ENCODE data around the gene KCNJ3. TPM values are rescaled to one million over a fixed set of nuclear protein-coding genes. Genes with fewer than 3 reads are reported as not detected.

Gene KCNJ3
- total and polyA plus RNA-seq, 4 donors: 0.01 to 0.31 (median 0.05) TPM

DNA sequence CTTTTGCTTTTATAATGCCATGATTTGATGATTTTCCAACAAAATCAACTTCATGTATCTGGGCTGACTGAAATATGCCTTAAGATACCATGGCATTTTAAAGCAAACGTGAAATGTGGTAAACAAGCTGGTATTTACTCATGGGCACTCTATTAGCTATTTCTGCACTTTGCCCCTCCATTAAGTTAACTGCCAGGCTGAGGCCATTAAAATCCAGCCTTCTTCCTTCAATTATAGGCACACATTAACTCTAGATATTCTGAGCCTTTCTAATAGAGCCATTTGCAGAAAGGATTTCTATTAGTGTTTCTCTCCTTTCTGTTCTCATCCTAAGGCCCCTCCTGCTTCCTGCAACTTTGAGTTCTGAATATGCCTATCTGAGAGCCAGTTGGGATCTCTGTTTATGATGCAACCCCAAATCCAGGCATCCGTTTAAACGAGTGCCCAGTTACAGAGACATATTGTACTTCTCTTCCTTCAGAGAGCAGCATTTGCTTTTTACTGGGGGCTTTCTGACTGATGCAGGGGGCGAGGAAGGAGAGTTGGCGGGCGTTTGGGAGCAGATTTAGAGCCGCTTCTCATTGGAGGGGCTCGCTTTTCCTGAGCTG, 1.6 kb upstream of the KCNJ3 start:
- DNase-seq: peak in 1 of 3 donors; percentile 37
- peaks cover 0 to 29% (median 3%) of the 10 kb centered on the region in 5 donors for H3K4me1 ChIP-seq (ENCODE audit: control insufficient read depth in 5 of 5, insufficient read depth in 5 of 5, low read length in 5 of 5)
- peaks cover 0 to 6% (median 0%) of the 10 kb centered on the region in 4 donors for H3K9me3 ChIP-seq (ENCODE audit: control insufficient read depth in 4 of 4, insufficient read depth in 3 of 4, low read length in 3 of 4)
- no peaks in the 10 kb centered on the region for H3K36me3 ChIP-seq (ENCODE audit: control insufficient read depth in 4 of 4, insufficient read depth in 4 of 4, low read length in 4 of 4)
- H3K4me3 ChIP-seq: no peak overlapping the region
- peaks cover 0 to 37% (median 31%) of the 10 kb centered on the region in 3 donors for H3K27me3 ChIP-seq (ENCODE audit: control insufficient read depth in 3 of 3, insufficient read depth in 3 of 3, low read length in 2 of 3)
- ATAC-seq (ENCODE audit: insufficient read depth, low FRiP score): no peak
- TF ChIP-seq, protein P1, sequence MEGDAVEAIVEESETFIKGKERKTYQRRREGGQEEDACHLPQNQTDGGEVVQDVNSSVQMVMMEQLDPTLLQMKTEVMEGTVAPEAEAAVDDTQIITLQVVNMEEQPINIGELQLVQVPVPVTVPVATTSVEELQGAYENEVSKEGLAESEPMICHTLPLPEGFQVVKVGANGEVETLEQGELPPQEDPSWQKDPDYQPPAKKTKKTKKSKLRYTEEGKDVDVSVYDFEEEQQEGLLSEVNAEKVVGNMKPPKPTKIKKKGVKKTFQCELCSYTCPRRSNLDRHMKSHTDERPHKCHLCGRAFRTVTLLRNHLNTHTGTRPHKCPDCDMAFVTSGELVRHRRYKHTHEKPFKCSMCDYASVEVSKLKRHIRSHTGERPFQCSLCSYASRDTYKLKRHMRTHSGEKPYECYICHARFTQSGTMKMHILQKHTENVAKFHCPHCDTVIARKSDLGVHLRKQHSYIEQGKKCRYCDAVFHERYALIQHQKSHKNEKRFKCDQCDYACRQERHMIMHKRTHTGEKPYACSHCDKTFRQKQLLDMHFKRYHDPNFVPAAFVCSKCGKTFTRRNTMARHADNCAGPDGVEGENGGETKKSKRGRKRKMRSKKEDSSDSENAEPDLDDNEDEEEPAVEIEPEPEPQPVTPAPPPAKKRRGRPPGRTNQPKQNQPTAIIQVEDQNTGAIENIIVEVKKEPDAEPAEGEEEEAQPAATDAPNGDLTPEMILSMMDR (IDR thresholded peaks at IDR 0.05; ENCODE audit: control extremely low read depth, extremely low read depth): no peak
- H3K27ac ChIP-seq (ENCODE audit: low read depth in 1 of 2, low read length in 1 of 2): no peak overlapping the region
- WGBS, 2 donors: 24 to 33% methylated on average over 8 of the region's 8 CpGs
- H3K9ac ChIP-seq (ENCODE audit: insufficient read depth in 1 of 2, low read length in 2 of 2): no peak overlapping the region

DNA sequence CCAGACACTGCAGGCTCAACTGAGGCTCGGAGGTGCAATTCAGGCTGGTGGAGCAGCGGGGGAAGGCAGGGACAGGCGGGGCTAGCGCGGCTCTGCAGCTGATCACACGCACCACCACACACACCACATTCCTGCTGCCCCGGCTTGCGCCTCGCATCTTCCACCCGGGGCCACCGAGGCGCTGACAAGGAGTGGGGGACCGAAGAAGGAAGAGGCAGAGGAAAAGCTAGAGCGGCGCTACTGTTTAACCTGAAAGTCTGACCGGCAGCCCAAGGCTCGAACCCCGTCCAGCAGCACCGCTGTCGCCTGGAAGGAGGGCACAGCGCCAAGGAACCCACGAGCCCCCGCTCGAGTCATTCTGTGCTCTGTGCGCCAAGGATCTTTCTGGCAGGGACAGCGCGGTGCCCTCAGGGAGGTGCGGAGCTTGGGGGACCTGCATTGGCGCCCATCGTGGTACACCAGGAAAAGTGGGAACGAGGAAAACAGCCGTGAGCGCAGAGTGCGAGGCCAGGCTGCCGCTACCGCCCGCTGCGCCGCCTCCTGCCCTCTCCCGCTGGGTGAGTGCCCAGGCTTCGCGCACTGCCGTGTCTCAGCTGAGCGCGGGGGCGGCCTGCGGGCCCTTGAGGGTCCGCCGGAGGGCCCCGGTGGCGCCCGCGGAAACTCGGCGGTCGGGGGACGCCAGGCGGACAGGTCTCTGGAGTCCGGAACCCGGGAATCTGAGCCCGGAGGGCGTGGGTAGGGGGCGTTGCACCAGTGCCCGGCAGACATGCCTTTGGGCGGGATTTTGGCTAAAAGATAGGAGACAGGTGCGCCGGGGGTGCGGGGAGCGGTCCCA, 860 bp upstream of the KCNJ3 start:
- peaks cover 0 to 29% (median 3%) of the 10 kb centered on the region in 5 donors for H3K4me1 ChIP-seq (ENCODE audit: control insufficient read depth in 5 of 5, insufficient read depth in 5 of 5, low read length in 5 of 5)
- peak; percentile 26 to 41 (median 40) for DNase-seq
- peaks cover 0 to 6% (median 0%) of the 10 kb centered on the region in 4 donors for H3K9me3 ChIP-seq (ENCODE audit: control insufficient read depth in 4 of 4, insufficient read depth in 3 of 4, low read length in 3 of 4)
- no peak for ATAC-seq (ENCODE audit: insufficient read depth, low FRiP score)
- peak overlapping the region in 1 of 2 donors; percentile 34 for H3K9ac ChIP-seq (ENCODE audit: insufficient read depth in 1 of 2, low read length in 2 of 2)
- TF ChIP-seq, protein P1 (IDR thresholded peaks at IDR 0.05; ENCODE audit: control extremely low read depth, extremely low read depth): no peak
- H3K27ac ChIP-seq (ENCODE audit: low read depth in 1 of 2, low read length in 1 of 2): no peak overlapping the region
- no peaks in the 10 kb centered on the region for H3K36me3 ChIP-seq (ENCODE audit: control insufficient read depth in 4 of 4, insufficient read depth in 4 of 4, low read length in 4 of 4)
- H3K27me3 ChIP-seq (ENCODE audit: control insufficient read depth in 3 of 3, insufficient read depth in 3 of 3, low read length in 2 of 3): peaks cover 0 to 37% (median 31%) of the 10 kb centered on the region in 3 donors
- H3K4me3 ChIP-seq: peak overlapping the region; percentile 5
- WGBS, 2 donors: 1 to 2% methylated on average over 62 to 69 of the region's 69 CpGs

DNA sequence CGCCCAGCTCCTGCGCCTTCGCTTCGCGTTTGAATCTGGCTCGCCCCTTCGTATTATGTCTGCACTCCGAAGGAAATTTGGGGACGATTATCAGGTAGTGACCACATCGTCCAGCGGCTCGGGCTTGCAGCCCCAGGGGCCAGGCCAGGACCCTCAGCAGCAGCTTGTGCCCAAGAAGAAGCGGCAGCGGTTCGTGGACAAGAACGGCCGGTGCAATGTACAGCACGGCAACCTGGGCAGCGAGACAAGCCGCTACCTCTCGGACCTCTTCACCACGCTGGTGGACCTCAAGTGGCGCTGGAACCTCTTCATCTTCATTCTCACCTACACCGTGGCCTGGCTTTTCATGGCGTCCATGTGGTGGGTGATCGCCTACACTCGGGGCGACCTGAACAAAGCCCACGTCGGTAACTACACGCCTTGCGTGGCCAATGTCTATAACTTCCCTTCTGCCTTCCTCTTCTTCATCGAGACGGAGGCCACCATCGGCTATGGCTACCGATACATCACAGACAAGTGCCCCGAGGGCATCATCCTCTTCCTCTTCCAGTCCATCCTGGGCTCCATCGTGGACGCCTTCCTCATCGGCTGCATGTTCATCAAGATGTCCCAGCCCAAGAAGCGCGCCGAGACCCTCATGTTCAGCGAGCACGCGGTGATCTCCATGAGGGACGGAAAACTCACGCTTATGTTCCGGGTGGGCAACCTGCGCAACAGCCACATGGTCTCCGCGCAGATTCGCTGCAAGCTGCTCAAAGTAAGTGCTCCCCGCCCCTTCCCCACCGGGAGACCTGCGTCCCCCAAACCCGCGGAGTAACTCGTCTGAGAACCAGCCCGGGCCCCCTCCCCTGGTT, 453 bp downstream of the KCNJ3 start:
- Histone ChIP-seq H3K36me3 (ENCODE audit: control insufficient read depth in 4 of 4, insufficient read depth in 4 of 4, low read length in 4 of 4) (no peaks in the 10 kb centered on the region), H3K9ac (ENCODE audit: insufficient read depth in 1 of 2, low read length in 2 of 2) (no peak overlapping the region), H3K4me3 (no peak overlapping the region), H3K9me3 (ENCODE audit: control insufficient read depth in 4 of 4, insufficient read depth in 3 of 4, low read length in 3 of 4) (peaks cover 0 to 6% (median 0%) of the 10 kb centered on the region in 4 donors), H3K27ac (ENCODE audit: low read depth in 1 of 2, low read length in 1 of 2) (no peak overlapping the region), H3K4me1 (ENCODE audit: control insufficient read depth in 5 of 5, insufficient read depth in 5 of 5, low read length in 5 of 5) (peaks cover 0 to 20% (median 3%) of the 10 kb centered on the region in 5 donors), H3K27me3 (ENCODE audit: control insufficient read depth in 3 of 3, insufficient read depth in 3 of 3, low read length in 2 of 3) (peaks cover 0 to 37% (median 31%) of the 10 kb centered on the region in 3 donors)
- DNase-seq (peak in 1 of 3 donors; percentile 12), ATAC-seq (ENCODE audit: insufficient read depth, low FRiP score) (no peak)
- TF ChIP-seq, protein P1 (IDR thresholded peaks at IDR 0.05; ENCODE audit: control extremely low read depth, extremely low read depth): no peak
- WGBS, 2 donors: 7 to 9% methylated on average over 60 of the region's 60 CpGs

Data from lung (tissue), 12 donors.